Neural cell (in vitro differentiated cells): ENCODE measurements around the gene GBP4. TPM values are rescaled to one million over a fixed set of nuclear protein-coding genes. Genes with fewer than 3 reads are reported as not detected.

ENCODE experiments used
- H2AFZ ChIP-seq: fragments of 200-600, 300-800 bp; sonication (generic), shearing (Covaris generic); 2 replicates; pipeline ENCODE4 v1.6.0; 2014; ENCODE audit warnings: low read depth, mild to moderate bottlenecking, antibody characterized with exemption, low read length, moderate library complexity
- H3F3A ChIP-seq: fragments of 200-600 bp; shearing (Covaris generic); 2 replicates; pipeline ENCODE4 v1.6.1; 2016; ENCODE audit warnings: mild to moderate bottlenecking, moderate library complexity, mixed read lengths, antibody characterized with exemption, low read length; ENCODE audit not compliant: insufficient read depth, poor library complexity, severe bottlenecking
- H3K27ac ChIP-seq: fragments of 200-600, 300-800 bp; sonication (generic), shearing (Covaris generic); 2 replicates; pipeline ENCODE4 v1.5.1; 2014; ENCODE audit warnings: mild to moderate bottlenecking, low read length, moderate library complexity
- H3K27me3 ChIP-seq: fragments of 300-800, 200-600 bp; sonication (generic), shearing (Covaris generic); 2 replicates; pipeline ENCODE4 v1.6.0; 2014; ENCODE audit warnings: mild to moderate bottlenecking, low read depth, low read length, moderate library complexity; ENCODE audit not compliant: insufficient read depth
- H3K36me3 ChIP-seq: fragments of 300-800, 200-600 bp; sonication (generic), shearing (Covaris generic); 2 replicates; pipeline ENCODE4 v1.5.1; 2014; ENCODE audit warnings: mild to moderate bottlenecking, antibody characterized with exemption, low read length, moderate library complexity; ENCODE audit not compliant: insufficient read depth
- H3K4me2 ChIP-seq: fragments of 300-800, 200-600 bp; sonication (generic), shearing (Covaris generic); 2 replicates; pipeline ENCODE4 v1.6.0; 2014; ENCODE audit warnings: mild to moderate bottlenecking, low read length
- H3K4me3 ChIP-seq: fragments of 300-800, 200-600 bp; sonication (generic), shearing (Covaris generic); 2 replicates; pipeline ENCODE4 v1.5.1; 2014; ENCODE audit warnings: mild to moderate bottlenecking, low read length, moderate library complexity
- H3K79me2 ChIP-seq: fragments of 200-600 bp; shearing (Covaris generic); replicated peaks from 2 replicates; pipeline ENCODE4 v1.6.0; 2014; ENCODE audit warnings: mild to moderate bottlenecking, low read length, moderate library complexity; ENCODE audit not compliant: insufficient read depth
- H3K9ac ChIP-seq: fragments of 300-800, 200-600 bp; sonication (generic), shearing (Covaris generic); 2 replicates; pipeline ENCODE4 v1.6.1; 2016; ENCODE audit warnings: mild to moderate bottlenecking, low read length, mixed read lengths
- H3K9me2 ChIP-seq: fragments of 200-600 bp; shearing (Covaris generic); 2 replicates; pipeline ENCODE4 v1.6.1; 2016; ENCODE audit warnings: mild to moderate bottlenecking, low read length, mixed read lengths; ENCODE audit not compliant: insufficient read depth
- H3K9me3 ChIP-seq: fragments of 200-600, 300-800 bp; sonication (generic), shearing (Covaris generic); 2 replicates; pipeline ENCODE4 v1.6.1; 2016; ENCODE audit warnings: mild to moderate bottlenecking, mixed run types, low read length, moderate library complexity, mixed read lengths
- H4K20me1 ChIP-seq: fragments of 200-600 bp; shearing (Covaris generic); 2 replicates; pipeline ENCODE4 v1.6.1; 2016; ENCODE audit warnings: mild to moderate bottlenecking, mixed run types; ENCODE audit not compliant: insufficient read depth
- EP300 ChIP-seq: fragments of 450-650 bp; conservative IDR thresholded peaks from 2 replicates; pipeline ENCODE4 v1.6.1; 2014; ENCODE audit warnings: antibody characterized with exemption, mild to moderate bottlenecking, moderate library complexity; ENCODE audit not compliant: poor library complexity, severe bottlenecking
- EZH2 ChIP-seq: fragments of 200-600, 300-800 bp; shearing (Covaris generic), sonication (generic); IDR thresholded peaks from 2 replicates; pipeline ENCODE4 v1.6.1; 2014; ENCODE audit warnings: antibody characterized with exemption, low read length, borderline replicate concordance, mild to moderate bottlenecking; ENCODE audit not compliant: insufficient read depth, poor library complexity, severe bottlenecking
- MXI1 ChIP-seq: fragments of 450-650 bp; conservative IDR thresholded peaks from 2 replicates; pipeline ENCODE4 v1.6.1; 2014; ENCODE audit warnings: antibody characterized with exemption, mild to moderate bottlenecking; ENCODE audit not compliant: poor library complexity, severe bottlenecking
- POLR2AphosphoS5 ChIP-seq: IDR thresholded peaks from 2 replicates; pipeline ENCODE4 v1.6.1; 2012
- RAD21 ChIP-seq: fragments of 450-650 bp; conservative IDR thresholded peaks from 2 replicates; pipeline ENCODE4 v1.6.1; 2014; ENCODE audit warnings: antibody characterized with exemption, mild to moderate bottlenecking, moderate library complexity
- SMC3 ChIP-seq: fragments of 450-650 bp; conservative IDR thresholded peaks from 2 replicates; pipeline ENCODE4 v1.6.1; 2014; ENCODE audit warnings: antibody characterized with exemption, mild to moderate bottlenecking, moderate library complexity; ENCODE audit not compliant: poor library complexity
- TAF1 ChIP-seq: IDR thresholded peaks from 2 replicates; pipeline ENCODE4 v1.6.1; 2012; ENCODE audit warnings: low read depth
- polyA plus RNA-seq: library from polyadenylated mRNA; depleted of rRNA; stranded (reverse); fragments of >200 nt; gene quantifications from 2 replicates; pipeline ENCODE4 v1.2.3, GENCODE V29; 2014
- TF ChIP-seq, protein P1 (sequence below): fragments of 450-650 bp; IDR thresholded peaks from 2 replicates; pipeline ENCODE4 v1.5.1; 2014; ENCODE audit warnings: antibody characterized with exemption, mild to moderate bottlenecking, moderate library complexity; ENCODE audit not compliant: poor library complexity, severe bottlenecking
- TF ChIP-seq, protein P2 (sequence below): IDR thresholded peaks from 2 replicates; pipeline ENCODE4 v1.6.1; 2012; ENCODE audit warnings: borderline replicate concordance

The GBP4 gene
- polyA plus RNA-seq, 1 donor from 2014 or later = not detected

DNA sequence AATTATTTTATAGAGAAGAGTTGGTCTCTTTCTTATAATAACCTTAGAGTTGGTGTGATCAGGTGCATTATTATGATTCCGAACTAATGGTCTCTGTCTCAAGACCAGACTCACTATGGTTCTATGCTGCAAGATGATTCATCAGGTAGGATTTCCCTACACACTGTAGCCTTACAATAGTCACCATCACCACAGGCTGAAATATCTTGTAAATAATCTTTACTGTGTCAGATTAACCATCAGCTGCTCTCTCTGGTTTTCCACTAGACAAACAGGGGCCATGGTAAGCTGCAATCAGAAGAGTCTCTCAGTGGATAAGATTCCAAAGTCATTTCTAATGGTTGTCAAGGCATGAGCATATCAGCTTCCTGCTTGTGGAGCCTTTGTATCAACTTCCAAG lies 4.4 kb upstream of the GBP4 start:
- no peaks in the 10 kb centered on the region for H3K36me3 ChIP-seq
- TF ChIP-seq, protein P1, sequence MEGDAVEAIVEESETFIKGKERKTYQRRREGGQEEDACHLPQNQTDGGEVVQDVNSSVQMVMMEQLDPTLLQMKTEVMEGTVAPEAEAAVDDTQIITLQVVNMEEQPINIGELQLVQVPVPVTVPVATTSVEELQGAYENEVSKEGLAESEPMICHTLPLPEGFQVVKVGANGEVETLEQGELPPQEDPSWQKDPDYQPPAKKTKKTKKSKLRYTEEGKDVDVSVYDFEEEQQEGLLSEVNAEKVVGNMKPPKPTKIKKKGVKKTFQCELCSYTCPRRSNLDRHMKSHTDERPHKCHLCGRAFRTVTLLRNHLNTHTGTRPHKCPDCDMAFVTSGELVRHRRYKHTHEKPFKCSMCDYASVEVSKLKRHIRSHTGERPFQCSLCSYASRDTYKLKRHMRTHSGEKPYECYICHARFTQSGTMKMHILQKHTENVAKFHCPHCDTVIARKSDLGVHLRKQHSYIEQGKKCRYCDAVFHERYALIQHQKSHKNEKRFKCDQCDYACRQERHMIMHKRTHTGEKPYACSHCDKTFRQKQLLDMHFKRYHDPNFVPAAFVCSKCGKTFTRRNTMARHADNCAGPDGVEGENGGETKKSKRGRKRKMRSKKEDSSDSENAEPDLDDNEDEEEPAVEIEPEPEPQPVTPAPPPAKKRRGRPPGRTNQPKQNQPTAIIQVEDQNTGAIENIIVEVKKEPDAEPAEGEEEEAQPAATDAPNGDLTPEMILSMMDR = no peak
- H3K9me3 ChIP-seq = no peaks in the 10 kb centered on the region
- no peak overlapping the region for H3K9ac ChIP-seq
- H3K4me2 ChIP-seq = no peak overlapping the region
- no peaks in the 10 kb centered on the region for H3K9me2 ChIP-seq
- no peaks in the 10 kb centered on the region for H3K79me2 ChIP-seq
- no peaks in the 10 kb centered on the region for H3K27me3 ChIP-seq
- H2AFZ ChIP-seq = no peak overlapping the region
- no peak overlapping the region for H3K27ac ChIP-seq
- no peaks in the 10 kb centered on the region for H3F3A ChIP-seq
- H4K20me1 ChIP-seq = no peaks in the 10 kb centered on the region
- H3K4me3 ChIP-seq = no peak overlapping the region

DNA sequence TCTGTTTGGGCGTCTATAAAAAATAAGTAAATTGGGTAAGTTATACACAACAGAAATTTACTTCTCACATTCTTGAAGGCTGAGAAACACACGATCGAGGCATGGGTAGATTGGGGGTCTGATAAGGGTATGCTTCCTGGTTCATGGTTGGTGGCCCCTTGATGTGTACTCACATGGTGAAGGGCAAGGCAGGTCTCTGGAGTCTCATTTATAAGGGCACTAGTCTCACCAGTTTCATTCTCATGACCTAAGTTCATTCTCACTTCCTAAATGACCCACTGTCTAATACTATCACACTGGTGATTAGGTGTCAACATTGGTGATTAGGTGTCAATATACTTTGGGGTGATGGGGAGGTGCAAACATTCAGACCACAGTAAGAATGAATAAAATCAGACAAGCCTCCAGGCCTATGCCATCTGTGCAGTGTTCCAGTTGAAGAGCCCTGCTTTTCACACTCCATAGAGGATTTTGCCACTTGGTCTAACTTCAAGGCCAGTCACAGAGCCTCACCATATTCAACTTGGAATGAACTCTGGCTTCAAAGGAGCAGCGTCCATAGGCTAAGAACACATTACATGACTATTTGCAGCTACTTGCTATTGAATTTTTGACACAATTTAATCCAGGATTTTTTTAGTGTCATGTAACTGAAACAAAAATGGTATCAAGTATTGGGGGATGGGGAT lies 2.5 kb upstream of the GBP4 start:
- Histone ChIP-seq H3K9ac (no peak overlapping the region), H3K9me2 (no peaks in the 10 kb centered on the region), H4K20me1 (no peaks in the 10 kb centered on the region), H3K79me2 (no peaks in the 10 kb centered on the region), H3K27me3 (no peaks in the 10 kb centered on the region), H3F3A (no peaks in the 10 kb centered on the region), H3K9me3 (no peaks in the 10 kb centered on the region), H2AFZ (no peak overlapping the region), H3K4me3 (no peak overlapping the region), H3K4me2 (no peak overlapping the region), H3K27ac (no peak overlapping the region), H3K36me3 (no peaks in the 10 kb centered on the region)
- no peak for TF ChIP-seq MXI1
- TF ChIP-seq, protein P2, sequence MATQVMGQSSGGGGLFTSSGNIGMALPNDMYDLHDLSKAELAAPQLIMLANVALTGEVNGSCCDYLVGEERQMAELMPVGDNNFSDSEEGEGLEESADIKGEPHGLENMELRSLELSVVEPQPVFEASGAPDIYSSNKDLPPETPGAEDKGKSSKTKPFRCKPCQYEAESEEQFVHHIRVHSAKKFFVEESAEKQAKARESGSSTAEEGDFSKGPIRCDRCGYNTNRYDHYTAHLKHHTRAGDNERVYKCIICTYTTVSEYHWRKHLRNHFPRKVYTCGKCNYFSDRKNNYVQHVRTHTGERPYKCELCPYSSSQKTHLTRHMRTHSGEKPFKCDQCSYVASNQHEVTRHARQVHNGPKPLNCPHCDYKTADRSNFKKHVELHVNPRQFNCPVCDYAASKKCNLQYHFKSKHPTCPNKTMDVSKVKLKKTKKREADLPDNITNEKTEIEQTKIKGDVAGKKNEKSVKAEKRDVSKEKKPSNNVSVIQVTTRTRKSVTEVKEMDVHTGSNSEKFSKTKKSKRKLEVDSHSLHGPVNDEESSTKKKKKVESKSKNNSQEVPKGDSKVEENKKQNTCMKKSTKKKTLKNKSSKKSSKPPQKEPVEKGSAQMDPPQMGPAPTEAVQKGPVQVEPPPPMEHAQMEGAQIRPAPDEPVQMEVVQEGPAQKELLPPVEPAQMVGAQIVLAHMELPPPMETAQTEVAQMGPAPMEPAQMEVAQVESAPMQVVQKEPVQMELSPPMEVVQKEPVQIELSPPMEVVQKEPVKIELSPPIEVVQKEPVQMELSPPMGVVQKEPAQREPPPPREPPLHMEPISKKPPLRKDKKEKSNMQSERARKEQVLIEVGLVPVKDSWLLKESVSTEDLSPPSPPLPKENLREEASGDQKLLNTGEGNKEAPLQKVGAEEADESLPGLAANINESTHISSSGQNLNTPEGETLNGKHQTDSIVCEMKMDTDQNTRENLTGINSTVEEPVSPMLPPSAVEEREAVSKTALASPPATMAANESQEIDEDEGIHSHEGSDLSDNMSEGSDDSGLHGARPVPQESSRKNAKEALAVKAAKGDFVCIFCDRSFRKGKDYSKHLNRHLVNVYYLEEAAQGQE = no peak
- TF ChIP-seq EP300 = no peak
- no peak for TF ChIP-seq SMC3
- no peak for TF ChIP-seq RAD21
- no peak for TF ChIP-seq EZH2
- no peak for TF ChIP-seq POLR2AphosphoS5
- no peak for TF ChIP-seq TAF1
- TF ChIP-seq, protein P1 = no peak
